ENCODE results near the gene SENP1.

GRCh38 chr12:48135027-48135426 is 29.1 kb upstream of the SENP1 start:
- TF ChIP-seq POLR2A (IDR thresholded peaks at IDR 0.05) = no peak
- no peak for TF ChIP-seq CTCF (IDR thresholded peaks at IDR 0.05)
- no peak for TF ChIP-seq POLR2AphosphoS5 (IDR thresholded peaks at IDR 0.05)
- no peak for TF ChIP-seq EP300 (IDR thresholded peaks at IDR 0.05)
